WTC11 (cell line): Measurements from ENCODE around the gene ARSH.

Source experiments
- CTCF ChIP-seq: fragments of 200-600 bp; IDR thresholded peaks from 2 replicates; pipeline ENCODE4 v1.8.0; 2022; ENCODE audit warnings: antibody characterized with exemption
- JUN ChIP-seq: sonication (generic); formaldehyde crosslinking; IDR thresholded peaks from 2 replicates; pipeline ENCODE4 v1.8.0; 2023; ENCODE audit warnings: mild to moderate bottlenecking, missing genetic modification reagents
- NR3C1 ChIP-seq: sonication (generic); formaldehyde crosslinking; conservative IDR thresholded peaks from 2 replicates; pipeline ENCODE4 v1.8.1; 2023; ENCODE audit warnings: low read depth, mild to moderate bottlenecking, missing genetic modification reagents
- OVOL2 ChIP-seq: fragments of 250-450 bp; sonication (Bioruptor Pico); IDR thresholded peaks from 2 replicates; pipeline ENCODE4 v1.9.0; 2021; ENCODE audit warnings: mild to moderate bottlenecking, borderline replicate concordance
- SMAD3 ChIP-seq: sonication (generic); formaldehyde crosslinking; IDR thresholded peaks from 2 replicates; pipeline ENCODE4 v1.8.0; 2022; ENCODE audit warnings: missing genetic modification reagents, mild to moderate bottlenecking, borderline replicate concordance
- SP1 ChIP-seq: sonication (generic); formaldehyde crosslinking; conservative IDR thresholded peaks from 2 replicates; pipeline ENCODE4 v1.8.1; 2022; ENCODE audit warnings: missing genetic modification reagents

GRCh38 chrX:3029129-3029528 is 22.8 kb downstream of the ARSH start:
- TF ChIP-seq SP1 (CRISPR knock-in tag) (no peak), JUN (CRISPR knock-in tag) (no peak), CTCF (no peak), SMAD3 (no peak), NR3C1 (CRISPR knock-in tag) (no peak), OVOL2 (CRISPR knock-in tag) (no peak)
